Adrenal gland (tissue), 12 donors: Measurements from ENCODE around the gene FKBP10. TPM values are rescaled to one million over a fixed set of nuclear protein-coding genes. Genes with fewer than 3 reads are reported as not detected.
"Not testable (repeated sequence)": the region's sequence is repeated elsewhere in the genome, so short reads cannot be mapped to it uniquely, and the experiment has no call there.

Experiments
- DNase-seq, 7 donors: peaks; one replicate each; pipeline ENCODE4 v3.0.0-alpha.2; 2019 to 2020
- H3K27ac ChIP-seq, 5 donors: fragments of 200-600 bp; sonication (generic) in 4 of 5; 1 replicate in 3 of 5; 2 replicates in 2 of 5; pipeline versions ENCODE4 v1.5.1 to v1.8.0; 2016 to 2020; ENCODE audit warnings: mild to moderate bottlenecking in 1 of 5
- H3K27me3 ChIP-seq: fragments of 200-600 bp; 2 replicates; pipeline ENCODE4 v1.8.0; 2021
- H3K36me3 ChIP-seq, 2 donors: fragments of 200-600 bp; replicated peaks in 1 of 2; 1 replicate in 1 of 2; 2 replicates in 1 of 2; pipeline versions ENCODE4 v1.5.1 to v1.8.0; 2018 to 2022
- H3K4me1 ChIP-seq, 2 donors: fragments of 200-600 bp; replicated peaks in 1 of 2; 1 replicate in 1 of 2; 2 replicates in 1 of 2; pipeline versions ENCODE4 v1.5.1 to v1.8.0; 2018 to 2021
- H3K4me3 ChIP-seq, 4 donors: fragments of 200-600 bp; sonication (generic) in 3 of 4; one replicate each; pipeline ENCODE4 v1.5.1; 2016 to 2018
- H3K9me3 ChIP-seq, 3 donors: fragments of 200-600 bp; sonication (generic) in 1 of 3; replicated peaks in 1 of 3; 1 replicate in 2 of 3; 2 replicates in 1 of 3; pipeline versions ENCODE4 v1.5.1 to v1.8.0; 2016 to 2021
- CTCF ChIP-seq, 6 experiments: fragments of 450-650 bp in 4 of 6; fragments of 200-600 bp in 2 of 6; sonication (generic) in 1 of 6; IDR thresholded peaks; 1 replicate in 5 of 6; 2 replicates in 1 of 6; pipeline versions ENCODE4 v1.5.1 to v1.8.0; 2016 to 2021; ENCODE audit warnings: antibody characterized with exemption in 6 of 6, mild to moderate bottlenecking in 2 of 6, moderate library complexity in 1 of 6
- POLR2A ChIP-seq, 2 donors: fragments of 450-650 bp; IDR thresholded peaks; one replicate each; pipeline ENCODE4 v1.6.1; 2017; ENCODE audit warnings: antibody characterized with exemption in 2 of 2, mild to moderate bottlenecking in 2 of 2, moderate library complexity in 1 of 2
- WGBS, 4 donors: extraction: QIAGEN DNeasy Blood & Tissue Kit in 2 of 4; methylation state at CpG; one replicate each; pipeline versions ENCODE4 v1.1.5 to v1.1.7; 2013 to 2017; 5-methylcytosine and 5-hydroxymethylcytosine counted together
- intact Hi-C, 2 donors: fragments of 100-400 bp; cut with DNase I; formaldehyde crosslinking; loops; one replicate each; pipeline versions ENCODE4 v1.14.1 to v1.15.0; 2022 to 2023
- polyA plus RNA-seq, 3 donors: library from polyadenylated mRNA; stranded (reverse); fragments of 200-250 nt in 2 of 3; fragments of 350-450 nt in 1 of 3; fragmentation: Illumina TruSeq in 1 of 3; extraction: RNeasy Lipid Tissue Mini Kit (QIAGEN cat#74804) in 1 of 3; gene quantifications; one replicate each; pipeline ENCODE4 v1.2.3, GENCODE V29; 2013 to 2014
- total RNA-seq, 9 donors: library from RNA; depleted of rRNA in 4 of 9; stranded (reverse); fragments of >200 nt in 4 of 9; fragments of 120-200 nt in 1 of 9; fragmentation: NEBNext Ultra II Directional in 1 of 9; extraction: Animal tissue kit (Norgen Biotek cat#: 25700) in 1 of 9; gene quantifications; one replicate each; pipeline versions ENCODE4 v1.1.0 to v1.2.4, GENCODE V29; 2013 to 2023
- donor health status: healthy with polysubstance abuse.
- donor health status: Bipolar disorder and iron deficiency.
- donor health status: DM: yes; HTN: yes; CAD: no.
- donor health status: DM: no; HTN: no; CAD: no.
- donor health status: DM: no; HTN: no; CAD: no.
- donor health status: DM: yes; HTN: yes; CAD: no.

The FKBP10 gene
- total and polyA plus RNA-seq, 12 donors = 28.4 to 244 (median 88.4) TPM

- DNase-seq = no peak
- no peaks in the 10 kb centered on the region for H3K9me3 ChIP-seq
- H3K36me3 ChIP-seq = peaks cover 0 to 17% of the 10 kb centered on the region in 2 donors
- intact Hi-C loops = no loop called here
- H3K4me3 ChIP-seq = no peak overlapping the region
- peaks cover 4 to 23% of the 10 kb centered on the region in 2 donors for H3K4me1 ChIP-seq
- H3K27ac ChIP-seq = peak overlapping the region in 2 of 5 donors; percentile 34 to 58
- WGBS, 4 donors = 63 to 72% (median 65%) methylated on average over 8 of the region's 8 CpGs
- H3K27me3 ChIP-seq = no peaks in the 10 kb centered on the region
- TF ChIP-seq POLR2A (IDR thresholded peaks at IDR 0.05) (no peak), CTCF (IDR thresholded peaks at IDR 0.05) (no peak)
Measured at GRCh38 chr17:41773731-41774193, 39.0 kb upstream of the FKBP10 start.

GRCh38 chr17:41775394-41776226, 37.2 kb upstream of the FKBP10 start:
- H3K4me1 ChIP-seq = peaks cover 4 to 23% of the 10 kb centered on the region in 2 donors
- peak overlapping the region in 3 of 5 donors; percentile 25 to 85 (median 47) for H3K27ac ChIP-seq
- H3K9me3 ChIP-seq = no peaks in the 10 kb centered on the region
- DNase-seq = peak in 3 of 7 donors; percentile 13 to 46 (median 21)
- no peaks in the 10 kb centered on the region for H3K27me3 ChIP-seq
- no peak for TF ChIP-seq POLR2A (IDR thresholded peaks at IDR 0.05)
- no peak for TF ChIP-seq CTCF (IDR thresholded peaks at IDR 0.05)
- intact Hi-C loops = no loop called here
- WGBS, 4 donors = 72 to 84% (median 77%) methylated on average over 10 to 12 of the region's 12 CpGs
- no peak overlapping the region for H3K4me3 ChIP-seq
- peaks cover 0 to 4% of the 10 kb centered on the region in 2 donors for H3K36me3 ChIP-seq

- H3K4me1 ChIP-seq = peaks cover 4 to 25% of the 10 kb centered on the region in 2 donors
- H3K36me3 ChIP-seq, H3K4me3 ChIP-seq, H3K27me3 ChIP-seq, H3K9me3 ChIP-seq, intact Hi-C loops: not testable (repeated sequence)
- DNase-seq = peak in 1 of 7 donors; percentile 8
- 83 to 86% (median 84%) methylated on average over 14 of the region's 14 CpGs for WGBS, 4 donors
- H3K27ac ChIP-seq = peak overlapping the region in 2 of 5 donors; percentile 79 to 85
Measured at GRCh38 chr17:41776262-41776900, 36.4 kb upstream of the FKBP10 start.

- 53 to 59% (median 55%) methylated on average over 3 to 4 of the region's 4 CpGs for WGBS, 4 donors
- Histone ChIP-seq H3K36me3 (no peaks in the 10 kb centered on the region), H3K27ac (peak overlapping the region in 2 of 5 donors; percentile 79 to 85), H3K4me3 (no peak overlapping the region), H3K9me3 (no peaks in the 10 kb centered on the region), H3K4me1 (peaks cover 4 to 30% of the 10 kb centered on the region in 2 donors), H3K27me3 (no peaks in the 10 kb centered on the region)
- intact Hi-C loops = no loop called here
- no peak for DNase-seq
- TF ChIP-seq CTCF (IDR thresholded peaks at IDR 0.05) = peak in 1 of 6 experiments; percentile 21
- no peak for TF ChIP-seq POLR2A (IDR thresholded peaks at IDR 0.05)
Measured at GRCh38 chr17:41777157-41777573, 35.6 kb upstream of the FKBP10 start.
